GM12873 (cell line): ENCODE results near the gene ABHD16A.

Experiments used
- CTCF ChIP-seq: IDR thresholded peaks from 2 replicates; pipeline ENCODE4 v1.5.1; 2012; ENCODE audit warnings: low read depth, mild to moderate bottlenecking, moderate library complexity, low read length, control low read depth; ENCODE audit not compliant: insufficient read depth; ENCODE audit errors: missing control alignments

The ABHD16A gene

GRCh38 chr6:31663961-31664789, 38.9 kb downstream of the ABHD16A start:
- TF ChIP-seq CTCF, result no peak

GRCh38 chr6:31663126-31663960, 39.8 kb downstream of the ABHD16A start:
- TF ChIP-seq CTCF, result no peak

DNA sequence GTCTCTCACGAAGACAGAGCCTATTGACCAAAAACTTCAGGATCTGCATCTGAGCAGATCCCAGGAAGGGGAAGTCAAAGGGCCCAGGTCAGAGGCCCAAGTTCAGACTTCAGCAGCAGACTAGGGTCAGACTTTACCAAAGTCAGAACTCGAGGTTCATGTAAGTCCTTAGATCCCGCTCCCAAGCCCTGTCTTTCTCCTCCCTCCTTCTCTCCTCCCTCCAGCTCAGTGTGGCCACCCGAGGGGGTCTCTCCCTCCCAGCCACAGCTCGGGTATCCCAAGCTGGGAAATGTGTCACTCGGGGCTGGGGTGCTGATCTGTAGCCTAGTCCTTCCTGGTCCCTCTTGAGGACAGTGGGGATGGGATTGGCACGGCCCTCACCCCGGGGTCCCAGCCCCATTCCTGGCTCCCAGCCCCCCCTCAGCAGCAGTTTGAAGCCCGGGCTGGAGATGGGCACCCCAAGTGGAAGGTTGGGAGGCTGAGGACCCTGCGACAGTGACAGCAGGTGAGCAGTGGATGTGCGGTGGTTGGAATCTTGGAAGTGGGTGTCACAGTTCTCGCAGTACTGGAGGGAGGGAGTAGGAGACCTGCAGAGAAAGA, 40.9 kb downstream of the ABHD16A start:
- no peak for TF ChIP-seq CTCF

GRCh38 chr6:31661262-31662123, 41.6 kb downstream of the ABHD16A start:
- TF ChIP-seq CTCF, result no peak

- no peak for TF ChIP-seq CTCF
Observed at GRCh38 chr6:31660381-31661261, 42.5 kb downstream of the ABHD16A start, which contains the start of gene C6orf47. Gene C6orf47, minus strand, starts transcription at chr6:31660778. Its CDS starts 831 bp downstream, at chr6:31659947.

DNA sequence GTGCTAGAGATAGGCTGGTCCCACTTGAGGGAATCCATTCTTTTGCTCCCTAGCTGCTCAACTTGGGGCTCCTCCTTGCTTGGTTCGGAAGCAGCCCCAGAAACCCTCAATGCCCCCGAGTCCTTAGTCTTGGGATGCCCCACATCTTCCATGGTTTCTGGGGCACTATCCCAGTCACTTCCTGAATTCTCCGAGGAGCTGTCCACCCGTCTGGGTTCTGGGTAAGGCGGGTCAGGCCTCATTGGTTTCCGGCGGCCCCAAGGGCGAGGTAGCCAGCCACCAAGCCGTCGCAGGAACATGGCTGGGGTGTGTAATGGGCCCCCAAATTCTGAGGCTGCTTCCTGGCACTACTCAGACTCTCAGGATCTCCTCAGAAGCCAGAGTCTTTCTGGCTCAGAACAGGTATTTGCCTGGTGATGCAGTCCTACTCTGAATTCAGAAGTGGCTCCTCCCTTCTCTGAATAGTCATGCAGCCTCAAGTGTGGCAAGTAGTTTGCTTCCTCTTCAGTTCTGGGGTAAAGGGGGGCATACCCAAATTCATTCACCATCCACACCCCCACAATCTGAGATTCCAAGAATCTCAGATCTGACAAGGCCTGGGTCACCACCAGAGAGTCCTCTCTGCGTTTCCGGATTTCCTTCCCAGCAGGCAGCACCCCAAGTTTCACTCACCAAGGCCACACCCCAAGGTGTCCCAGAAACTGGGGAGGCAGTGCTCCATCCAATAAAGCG, 43.3 kb downstream of the ABHD16A start:
- TF ChIP-seq CTCF, result no peak
